Retina (tissue), 1 donor: ENCODE measurements around the gene RIMBP3B.
"Not testable (repeated sequence)": the region's sequence is repeated elsewhere in the genome, so short reads cannot be mapped to it uniquely, and the experiment has no call there.

Experiments
- DNase-seq: peaks from one replicate; pipeline ENCODE4 v3.0.0-alpha.2; 2016

The RIMBP3B gene, protein sequence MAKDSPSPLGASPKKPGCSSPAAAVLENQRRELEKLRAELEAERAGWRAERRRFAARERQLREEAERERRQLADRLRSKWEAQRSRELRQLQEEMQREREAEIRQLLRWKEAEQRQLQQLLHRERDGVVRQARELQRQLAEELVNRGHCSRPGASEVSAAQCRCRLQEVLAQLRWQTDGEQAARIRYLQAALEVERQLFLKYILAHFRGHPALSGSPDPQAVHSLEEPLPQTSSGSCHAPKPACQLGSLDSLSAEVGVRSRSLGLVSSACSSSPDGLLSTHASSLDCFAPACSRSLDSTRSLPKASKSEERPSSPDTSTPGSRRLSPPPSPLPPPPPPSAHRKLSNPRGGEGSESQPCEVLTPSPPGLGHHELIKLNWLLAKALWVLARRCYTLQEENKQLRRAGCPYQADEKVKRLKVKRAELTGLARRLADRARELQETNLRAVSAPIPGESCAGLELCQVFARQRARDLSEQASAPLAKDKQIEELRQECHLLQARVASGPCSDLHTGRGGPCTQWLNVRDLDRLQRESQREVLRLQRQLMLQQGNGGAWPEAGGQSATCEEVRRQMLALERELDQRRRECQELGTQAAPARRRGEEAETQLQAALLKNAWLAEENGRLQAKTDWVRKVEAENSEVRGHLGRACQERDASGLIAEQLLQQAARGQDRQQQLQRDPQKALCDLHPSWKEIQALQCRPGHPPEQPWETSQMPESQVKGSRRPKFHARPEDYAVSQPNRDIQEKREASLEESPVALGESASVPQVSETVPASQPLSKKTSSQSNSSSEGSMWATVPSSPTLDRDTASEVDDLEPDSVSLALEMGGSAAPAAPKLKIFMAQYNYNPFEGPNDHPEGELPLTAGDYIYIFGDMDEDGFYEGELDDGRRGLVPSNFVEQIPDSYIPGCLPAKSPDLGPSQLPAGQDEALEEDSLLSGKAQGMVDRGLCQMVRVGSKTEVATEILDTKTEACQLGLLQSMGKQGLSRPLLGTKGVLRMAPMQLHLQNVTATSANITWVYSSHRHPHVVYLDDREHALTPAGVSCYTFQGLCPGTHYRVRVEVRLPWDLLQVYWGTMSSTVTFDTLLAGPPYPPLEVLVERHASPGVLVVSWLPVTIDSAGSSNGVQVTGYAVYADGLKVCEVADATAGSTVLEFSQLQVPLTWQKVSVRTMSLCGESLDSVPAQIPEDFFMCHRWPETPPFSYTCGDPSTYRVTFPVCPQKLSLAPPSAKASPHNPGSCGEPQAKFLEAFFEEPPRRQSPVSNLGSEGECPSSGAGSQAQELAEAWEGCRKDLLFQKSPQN (N-terminal part only)

DNA sequence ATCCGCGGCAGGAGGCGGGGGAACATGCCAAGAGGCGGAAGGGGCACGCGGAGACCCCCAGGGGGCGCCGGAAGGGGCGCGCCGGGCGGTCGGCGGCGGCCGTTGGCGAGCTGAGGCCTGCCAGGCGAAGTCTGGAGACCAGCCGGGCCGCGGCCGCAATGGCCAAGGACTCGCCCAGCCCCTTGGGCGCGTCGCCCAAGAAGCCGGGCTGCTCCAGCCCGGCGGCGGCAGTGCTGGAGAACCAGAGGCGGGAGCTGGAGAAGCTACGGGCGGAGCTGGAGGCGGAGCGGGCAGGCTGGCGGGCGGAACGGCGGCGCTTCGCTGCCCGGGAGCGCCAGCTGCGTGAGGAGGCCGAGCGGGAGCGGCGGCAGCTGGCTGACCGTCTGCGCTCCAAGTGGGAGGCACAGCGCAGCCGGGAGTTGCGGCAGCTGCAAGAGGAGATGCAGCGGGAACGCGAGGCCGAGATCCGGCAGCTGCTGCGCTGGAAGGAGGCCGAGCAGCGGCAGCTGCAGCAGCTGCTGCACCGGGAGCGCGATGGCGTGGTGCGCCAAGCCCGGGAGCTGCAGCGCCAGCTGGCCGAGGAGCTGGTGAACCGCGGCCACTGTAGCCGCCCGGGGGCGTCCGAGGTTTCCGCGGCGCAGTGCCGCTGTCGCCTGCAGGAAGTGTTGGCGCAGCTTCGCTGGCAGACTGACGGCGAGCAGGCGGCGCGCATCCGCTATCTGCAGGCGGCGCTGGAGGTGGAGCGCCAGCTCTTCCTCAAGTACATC, at the start of gene RIMBP3B:
TSS of gene RIMBP3B (plus strand) at position 51 of the 767 bp plus-strand sequence. CDS start at position 159, 108 bp downstream.
- not testable (repeated sequence) for DNase-seq

DNA sequence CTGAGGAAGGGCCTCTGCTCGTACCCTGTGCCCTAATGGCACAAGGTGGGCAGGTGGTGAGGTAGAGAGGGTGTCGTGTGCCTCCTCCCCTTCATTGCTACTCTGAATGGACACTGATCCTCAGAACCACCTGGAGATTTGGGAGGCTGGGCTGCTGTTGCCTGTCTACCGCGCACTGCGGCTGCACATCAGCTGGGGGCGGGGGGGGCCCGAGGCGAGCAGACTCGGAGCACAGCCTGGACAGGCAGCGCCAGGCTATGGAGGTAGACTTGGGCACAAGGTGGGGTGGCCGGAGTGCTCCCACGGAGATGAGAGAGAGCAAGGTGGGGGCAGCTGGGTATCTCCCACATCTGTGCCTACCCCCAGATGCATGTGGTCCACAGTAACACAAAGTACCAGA, 26.0 kb upstream of the RIMBP3B start:
- not testable (repeated sequence) for DNase-seq

DNA sequence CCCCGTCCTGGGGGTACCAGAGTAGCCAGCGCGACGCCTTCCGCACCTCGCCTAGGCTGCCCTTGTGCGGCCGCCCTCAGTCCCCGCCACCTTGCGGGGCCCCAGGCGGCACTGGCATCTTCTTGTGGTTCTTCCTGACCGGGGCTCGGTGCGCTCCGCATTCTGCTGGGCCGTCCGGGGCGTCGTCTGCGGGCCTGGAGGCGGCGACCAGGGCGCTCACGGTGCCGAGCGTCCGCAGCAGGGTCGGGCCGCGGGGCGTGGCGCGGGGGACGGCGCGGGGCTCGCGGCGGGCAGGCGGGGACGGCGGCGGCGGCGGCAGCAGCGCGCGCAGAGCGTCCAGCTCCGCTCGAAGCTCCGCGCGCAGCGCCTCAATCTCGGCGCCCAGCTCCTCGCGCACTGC, 23.0 kb upstream of the RIMBP3B start:
- DNase-seq, result peak; percentile 1

DNA sequence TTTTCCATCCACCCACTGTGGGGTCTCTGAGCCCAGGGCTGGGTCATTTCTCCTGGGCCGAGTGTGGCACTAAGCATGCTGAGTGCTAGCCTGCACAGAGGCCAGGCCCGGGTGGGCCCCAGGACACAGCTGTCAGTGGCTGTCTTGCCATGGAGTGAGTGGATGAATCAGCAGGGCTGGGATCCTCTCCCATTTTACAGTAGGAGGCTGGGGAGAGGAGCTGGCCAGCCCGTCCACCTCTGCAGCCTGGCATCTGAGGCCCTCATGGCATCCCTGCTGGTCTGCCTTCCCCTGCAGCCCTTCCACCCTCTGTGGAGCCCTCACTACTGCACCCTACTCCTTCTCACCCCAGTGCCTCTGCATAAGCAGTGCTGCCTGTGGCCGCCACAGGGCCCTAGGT, 21.1 kb upstream of the RIMBP3B start:
- DNase-seq, result not testable (repeated sequence)

DNA sequence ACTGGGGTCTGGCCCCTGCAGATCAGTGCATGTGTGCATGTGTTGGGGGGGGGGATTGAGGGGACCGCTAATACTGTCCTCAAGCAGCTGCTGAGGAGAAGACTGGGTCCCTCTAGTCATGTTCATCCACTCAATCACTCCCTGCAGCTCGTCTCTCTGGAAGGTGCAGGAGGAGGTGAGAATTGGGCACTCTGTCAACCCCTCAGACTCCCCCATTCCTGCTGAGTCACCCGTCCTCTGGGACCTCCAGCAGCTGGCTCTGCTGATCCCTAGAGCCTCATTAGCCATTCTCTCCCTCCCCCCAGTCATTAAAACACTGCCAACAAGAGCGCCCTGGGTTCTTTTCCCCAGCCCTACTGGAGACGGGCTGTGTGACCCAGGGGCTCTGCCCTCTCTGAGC, 20.5 kb upstream of the RIMBP3B start:
- DNase-seq, result not testable (repeated sequence)

DNA sequence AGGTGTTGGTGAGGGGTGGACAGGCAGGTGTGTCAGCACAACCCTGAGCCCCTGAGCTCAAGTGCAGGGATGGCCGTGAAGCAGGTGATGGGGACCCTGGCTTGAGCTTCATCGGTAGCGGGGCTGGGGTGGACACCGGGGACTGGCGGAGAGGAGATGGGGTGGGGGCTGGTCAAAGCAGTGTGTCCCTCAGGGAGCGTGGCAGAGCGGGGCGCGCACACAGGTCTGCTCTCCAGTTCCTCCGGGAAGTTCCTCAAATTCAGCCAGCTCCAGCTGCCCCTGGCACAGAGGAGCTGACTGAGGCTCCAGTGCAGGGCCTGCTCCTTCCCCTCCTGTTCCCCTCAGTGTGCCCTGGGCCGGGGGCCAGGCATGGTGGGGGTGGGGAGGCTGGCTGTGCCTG, 19.7 kb upstream of the RIMBP3B start:
- DNase-seq, result peak; percentile 0

DNA sequence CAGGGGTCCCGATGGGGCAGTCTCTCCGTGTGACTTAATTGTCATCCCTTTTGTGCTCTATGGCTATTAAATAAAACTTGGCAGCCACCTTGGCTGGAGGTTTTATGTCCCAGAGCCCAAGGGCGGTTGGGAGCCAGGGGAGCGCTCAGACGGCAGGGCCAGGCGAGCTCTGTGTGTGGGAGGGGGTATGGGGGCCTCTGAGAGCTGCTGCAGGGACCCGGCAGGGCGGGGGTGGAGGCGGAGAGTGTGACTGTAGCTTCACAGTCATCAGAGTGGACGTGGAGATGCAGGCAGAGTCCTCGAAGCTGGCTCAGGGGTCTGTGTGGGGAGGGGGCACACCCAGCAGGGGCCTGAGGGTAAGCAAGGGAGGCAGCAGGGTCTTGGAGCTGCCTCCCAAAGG, 19.2 kb upstream of the RIMBP3B start:
- DNase-seq, result not testable (repeated sequence)

DNA sequence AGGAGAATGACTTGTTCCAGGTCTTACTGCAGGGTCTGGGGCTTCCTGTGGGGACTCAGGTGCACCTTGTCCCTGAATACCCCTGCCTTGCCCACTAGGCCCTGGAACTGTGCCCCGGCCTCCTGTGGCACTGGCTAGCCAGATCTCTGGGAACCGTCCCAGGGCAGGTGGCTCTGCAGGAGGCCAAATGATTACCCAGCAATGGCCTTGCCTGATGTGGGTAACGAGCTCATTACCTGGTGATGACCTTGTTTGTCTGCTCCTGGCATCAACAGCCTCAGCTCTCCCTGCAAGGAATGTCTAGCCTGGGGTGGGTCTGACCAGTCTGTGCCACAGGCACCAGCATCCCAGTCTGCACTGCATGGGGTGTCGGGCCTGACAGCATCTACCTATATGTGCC, 18.2 kb upstream of the RIMBP3B start:
- not testable (repeated sequence) for DNase-seq

DNA sequence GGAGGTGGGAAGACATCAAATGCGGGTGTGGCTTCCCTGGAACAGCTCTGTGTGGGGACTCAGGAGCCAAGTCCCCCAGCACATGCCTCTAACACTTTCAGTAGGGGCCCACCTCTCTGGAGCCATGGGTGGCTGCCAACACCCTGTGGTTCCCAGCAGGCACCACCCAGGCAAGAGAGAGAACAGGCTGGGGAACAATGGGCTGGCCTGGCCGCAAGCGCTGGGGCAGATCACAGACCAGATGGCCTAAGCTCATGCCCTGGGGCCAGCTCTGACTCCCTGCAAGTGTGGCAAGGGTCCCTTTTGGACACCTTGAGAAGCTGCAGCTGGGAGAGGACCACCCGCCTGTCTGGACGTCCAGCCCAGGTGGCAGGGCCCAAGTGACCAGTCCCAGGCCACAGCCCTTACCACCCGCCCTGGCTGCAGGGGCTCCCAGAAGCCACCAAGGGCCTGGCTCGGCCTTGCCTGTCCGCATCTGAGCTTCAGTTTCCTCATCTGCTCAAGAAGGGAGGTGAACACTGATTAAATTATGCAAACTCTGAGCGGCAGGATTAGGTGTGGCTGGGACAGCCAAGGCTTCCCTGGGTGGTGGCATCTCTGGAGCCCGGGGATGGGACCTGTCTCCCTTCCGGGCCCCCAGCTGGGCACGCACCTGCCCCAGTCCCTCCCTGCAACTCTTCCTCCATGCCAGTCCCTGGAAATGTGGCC, 14.8 kb upstream of the RIMBP3B start:
- not testable (repeated sequence) for DNase-seq

DNA sequence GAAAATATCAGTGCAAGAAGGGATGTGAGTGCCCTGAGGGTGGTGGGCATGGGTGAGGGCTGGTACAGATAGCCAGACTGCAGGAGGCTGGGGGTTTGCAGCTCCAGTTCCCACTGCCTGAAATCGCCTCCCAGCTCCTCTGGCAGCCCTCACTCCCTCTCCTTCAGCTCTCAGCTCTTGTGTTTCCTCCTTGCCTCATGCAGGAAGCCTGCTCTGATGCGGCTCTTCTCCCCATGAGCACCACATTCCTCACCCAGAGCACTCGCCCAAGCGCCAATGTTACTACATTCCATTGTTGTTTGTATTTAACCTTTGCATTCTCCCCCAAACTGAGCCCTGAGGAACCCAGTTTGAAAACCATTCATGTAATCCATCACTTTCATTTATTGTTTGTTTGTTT, 7.7 kb upstream of the RIMBP3B start:
- not testable (repeated sequence) for DNase-seq

DNA sequence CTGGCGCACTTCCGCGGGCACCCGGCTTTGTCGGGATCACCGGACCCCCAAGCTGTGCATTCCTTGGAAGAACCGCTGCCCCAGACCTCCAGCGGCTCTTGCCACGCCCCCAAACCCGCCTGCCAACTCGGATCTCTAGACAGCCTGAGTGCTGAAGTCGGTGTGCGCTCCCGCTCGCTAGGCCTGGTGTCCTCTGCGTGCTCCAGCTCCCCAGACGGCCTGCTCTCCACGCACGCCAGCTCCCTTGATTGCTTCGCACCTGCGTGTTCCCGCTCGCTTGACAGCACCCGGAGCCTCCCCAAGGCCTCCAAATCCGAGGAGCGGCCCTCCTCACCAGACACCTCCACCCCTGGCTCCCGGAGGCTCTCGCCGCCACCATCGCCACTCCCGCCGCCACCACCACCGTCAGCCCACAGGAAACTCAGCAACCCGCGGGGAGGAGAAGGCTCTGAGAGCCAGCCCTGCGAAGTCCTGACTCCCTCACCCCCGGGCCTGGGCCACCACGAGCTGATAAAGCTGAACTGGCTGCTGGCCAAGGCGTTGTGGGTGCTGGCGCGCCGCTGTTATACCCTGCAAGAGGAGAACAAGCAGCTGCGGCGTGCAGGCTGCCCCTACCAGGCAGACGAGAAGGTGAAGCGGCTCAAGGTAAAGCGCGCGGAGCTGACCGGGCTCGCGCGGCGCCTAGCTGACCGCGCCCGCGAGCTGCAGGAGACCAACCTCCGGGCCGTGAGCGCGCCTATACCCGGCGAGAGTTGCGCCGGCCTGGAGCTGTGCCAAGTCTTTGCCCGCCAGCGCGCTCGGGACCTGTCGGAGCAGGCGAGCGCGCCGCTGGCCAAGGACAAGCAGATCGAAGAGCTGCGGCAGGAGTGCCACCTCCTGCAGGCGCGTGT, 1.2 kb downstream of the RIMBP3B start:
- DNase-seq, result not testable (repeated sequence)

DNA sequence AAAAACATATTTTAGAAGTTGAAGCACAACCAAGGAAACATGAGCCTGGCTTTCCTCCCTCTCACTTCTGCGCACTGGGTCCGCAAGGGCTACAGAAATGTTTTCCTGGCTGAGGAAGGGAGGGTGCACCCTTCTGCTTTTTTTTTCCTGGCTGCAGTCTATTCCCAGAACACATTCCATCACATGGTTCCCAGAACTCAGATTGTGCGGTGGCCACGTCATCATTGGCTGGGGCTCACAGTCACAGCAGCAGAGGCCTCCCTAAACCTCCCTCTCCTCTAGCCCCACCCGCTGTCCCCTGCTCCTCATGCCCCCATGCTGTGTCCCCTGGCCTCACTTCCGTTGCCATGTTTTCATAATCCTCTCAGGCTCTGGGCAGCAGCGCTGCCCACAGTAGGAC, 5.9 kb downstream of the RIMBP3B start:
- not testable (repeated sequence) for DNase-seq

DNA sequence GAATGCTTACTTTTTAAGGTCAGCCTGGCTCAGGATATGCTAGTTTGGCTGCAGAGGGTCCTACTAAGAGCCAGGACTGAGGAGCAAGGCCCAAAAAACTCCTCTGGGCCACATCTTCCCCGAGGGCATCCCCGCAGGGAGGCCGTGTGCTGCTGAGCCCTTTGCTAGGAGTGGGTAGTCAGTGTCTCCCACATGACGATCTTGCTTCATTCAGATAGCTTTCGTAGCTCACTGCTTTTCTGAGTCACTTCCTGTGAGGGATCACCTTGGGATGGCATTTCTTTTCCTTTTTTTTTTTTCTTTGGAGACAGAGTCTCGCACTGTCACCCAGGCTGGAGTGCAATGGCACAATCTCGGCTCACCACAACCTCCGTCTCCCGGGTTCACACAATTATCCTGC, 6.5 kb downstream of the RIMBP3B start:
- DNase-seq, result not testable (repeated sequence)

DNA sequence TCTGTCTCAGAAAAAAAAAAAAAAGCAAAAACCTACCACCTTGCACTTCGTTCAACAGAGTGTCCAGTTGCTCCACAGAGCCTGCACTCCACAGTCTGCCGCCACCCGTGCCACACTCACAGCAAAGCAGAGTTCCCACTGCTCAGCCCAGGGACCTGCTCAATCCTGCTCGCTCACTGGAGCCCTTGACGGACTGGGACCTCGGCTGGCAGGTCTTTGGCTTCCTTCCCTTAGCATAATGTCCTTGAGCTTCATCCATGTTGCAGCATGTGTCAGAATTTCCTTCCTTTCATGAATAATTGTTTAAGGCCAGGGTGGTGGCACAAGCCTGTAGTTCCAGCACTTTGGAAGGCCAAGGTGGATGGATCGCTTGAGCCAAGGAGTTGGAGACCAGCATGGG, 11.1 kb downstream of the RIMBP3B start:
- not testable (repeated sequence) for DNase-seq

DNA sequence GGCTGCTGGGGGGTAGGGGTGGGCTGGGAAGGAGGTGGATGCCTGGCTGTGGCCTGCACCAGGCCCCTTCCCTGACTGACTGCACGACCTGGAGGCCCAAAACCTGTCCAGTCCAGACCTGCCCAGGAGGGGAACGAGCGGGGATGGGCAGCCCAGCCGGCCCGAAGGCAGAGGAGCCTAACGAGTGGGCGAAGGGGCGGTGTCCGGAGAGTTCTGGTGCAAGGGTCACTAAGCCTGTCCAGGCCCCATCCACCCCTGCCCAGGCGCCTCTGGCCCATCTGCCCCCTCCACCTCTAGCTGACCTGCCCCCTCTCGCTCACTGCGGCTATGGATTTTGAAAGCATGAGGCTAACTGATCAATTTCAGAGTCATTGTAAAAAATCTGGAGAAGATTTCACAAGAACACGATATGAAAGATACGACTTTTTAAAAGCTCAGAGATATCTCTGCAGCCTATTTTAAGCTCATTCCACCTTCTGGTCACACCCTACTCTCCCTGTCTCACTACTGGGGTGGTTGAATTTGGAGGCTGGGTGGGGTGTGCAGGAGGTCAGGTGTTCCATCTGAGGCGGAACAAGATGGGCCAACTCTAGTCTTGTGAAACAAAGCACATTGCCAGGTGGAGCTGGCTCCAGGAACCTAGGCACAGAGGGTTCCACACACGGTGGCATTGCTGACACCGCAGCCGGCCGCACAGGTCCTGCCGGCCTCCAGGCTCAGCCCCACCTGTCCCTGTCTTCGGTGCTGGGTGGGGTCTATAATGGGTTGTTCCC, 17.8 kb downstream of the RIMBP3B start:
- not testable (repeated sequence) for DNase-seq

DNA sequence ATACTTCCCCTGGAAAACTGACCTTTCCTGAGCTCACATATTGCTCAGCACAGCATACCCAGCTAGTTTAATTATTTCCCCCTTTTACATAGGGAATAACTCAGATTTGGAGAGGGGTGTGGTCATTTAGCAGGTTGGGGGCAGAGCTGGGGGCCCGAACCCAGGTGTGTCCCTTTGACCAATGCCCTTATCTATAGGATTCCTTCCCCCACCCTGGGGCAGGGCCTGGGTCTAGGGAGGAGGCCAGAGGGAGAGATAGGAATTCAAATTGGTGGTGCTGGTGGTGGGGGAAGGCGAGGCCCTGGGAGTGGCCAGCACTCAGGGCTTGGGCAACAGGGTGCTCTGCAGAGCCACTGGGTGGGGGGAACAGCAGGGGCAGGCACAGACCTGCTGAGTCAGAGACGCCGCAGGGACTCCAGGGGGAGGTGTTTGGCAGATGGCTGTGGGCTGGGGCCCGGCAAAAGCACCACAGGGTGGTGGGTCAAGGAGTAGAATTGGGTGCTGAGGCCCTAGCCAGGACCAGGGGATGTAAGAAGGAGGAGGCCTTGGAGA, 19.3 kb downstream of the RIMBP3B start:
- not testable (repeated sequence) for DNase-seq

DNA sequence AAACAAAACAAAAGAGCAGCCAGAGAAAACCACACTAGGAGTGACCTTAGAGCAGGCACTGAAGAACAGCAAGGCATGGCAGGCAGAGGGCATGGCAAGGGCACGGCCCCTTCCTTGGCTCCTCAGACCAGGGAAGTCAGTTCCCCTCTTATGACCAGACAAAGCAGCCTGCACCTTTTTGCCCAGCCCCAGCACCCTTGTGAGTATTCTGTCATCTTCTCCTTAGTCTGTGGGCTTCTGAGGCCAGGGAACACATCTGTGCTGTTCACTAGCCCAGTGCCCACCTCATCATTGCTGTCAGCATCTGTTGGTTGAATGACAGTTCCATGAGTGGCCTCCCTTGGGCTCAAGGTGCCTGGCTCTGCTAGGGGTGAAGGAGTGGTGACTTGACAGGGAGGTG, 23.6 kb downstream of the RIMBP3B start:
- not testable (repeated sequence) for DNase-seq

DNA sequence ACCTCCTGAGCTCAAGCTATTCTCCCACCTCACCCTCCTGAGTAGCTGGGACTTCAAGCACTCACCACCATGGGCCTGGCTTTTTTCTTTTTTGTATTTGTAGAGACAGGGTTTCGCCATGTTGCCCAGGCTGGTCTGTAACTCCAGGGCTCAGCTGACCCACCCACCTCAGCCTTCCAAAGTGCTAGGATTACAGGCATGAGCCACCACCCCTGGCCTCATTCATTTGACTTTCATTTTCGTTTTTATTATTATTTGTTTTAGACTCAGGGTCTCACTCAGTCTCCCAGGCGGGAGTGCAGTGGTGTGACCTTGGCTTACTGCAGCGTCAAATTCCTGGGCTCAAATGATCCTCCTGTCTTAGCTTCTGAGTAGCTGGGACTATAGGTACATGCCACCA, 24.2 kb downstream of the RIMBP3B start:
- DNase-seq, result not testable (repeated sequence)

DNA sequence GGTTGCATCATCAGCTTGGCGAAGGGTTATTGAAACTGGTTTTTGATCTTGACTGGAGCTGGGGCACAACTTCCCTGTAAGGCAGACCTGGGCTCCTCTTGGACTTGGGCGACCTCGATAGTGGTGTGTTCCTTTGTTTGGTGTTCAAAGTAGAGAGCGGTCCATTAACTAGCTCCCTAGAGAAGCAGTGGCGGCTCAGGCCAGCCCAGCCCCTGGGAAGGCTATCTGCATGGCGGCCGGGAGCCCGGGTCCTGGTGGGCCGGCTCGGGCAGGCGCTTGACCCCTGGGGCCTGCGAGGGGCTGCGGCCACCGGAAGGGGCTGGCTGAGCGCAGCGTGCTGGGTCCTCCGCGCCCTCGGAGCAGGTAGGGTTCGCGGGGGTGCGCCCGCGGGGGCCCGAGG, 32.8 kb downstream of the RIMBP3B start:
- DNase-seq, result not testable (repeated sequence)
